ENCODE measurements around the gene ARL6.
A peak's percentile ranks its signal among the peaks of the same experiment; 100 is the strongest.

Gene ARL6

GRCh38 chr3:97815149-97815917 lies 50.8 kb downstream of the ARL6 start:
- no peaks in the 10 kb centered on the region for H3K36me3 ChIP-seq (ENCODE audit: insufficient read depth)
- no peak overlapping the region for H3K4me3 ChIP-seq (IDR thresholded peaks at IDR 0.05; ENCODE audit: insufficient read depth, low read depth, low read length)
- H4K20me1 ChIP-seq (ENCODE audit: insufficient read depth) = no peaks in the 10 kb centered on the region
- no peak for TF ChIP-seq CTCF (conservative IDR thresholded peaks at IDR 0.05; ENCODE audit: low read depth, low read length)
- H3K79me2 ChIP-seq (ENCODE audit: insufficient read depth, low read depth) = no peaks in the 10 kb centered on the region
- H3K27ac ChIP-seq = no peak overlapping the region
- no peak overlapping the region for H3K4me2 ChIP-seq
- no peak overlapping the region for H3K9ac ChIP-seq
- H3K27me3 ChIP-seq (ENCODE audit: insufficient read depth, low read depth) = no peaks in the 10 kb centered on the region
- H2AFZ ChIP-seq (ENCODE audit: low read depth) = no peak overlapping the region
- H3K4me1 ChIP-seq (ENCODE audit: low read depth, poor library complexity, severe bottlenecking) = peaks cover 2% of the 10 kb centered on the region

- no peak overlapping the region for H3K4me3 ChIP-seq (IDR thresholded peaks at IDR 0.05; ENCODE audit: insufficient read depth, low read depth, low read length)
- H3K27me3 ChIP-seq (ENCODE audit: insufficient read depth, low read depth) = no peaks in the 10 kb centered on the region
- H2AFZ ChIP-seq (ENCODE audit: low read depth) = no peak overlapping the region
- H3K4me2 ChIP-seq = no peak overlapping the region
- H3K79me2 ChIP-seq (ENCODE audit: insufficient read depth, low read depth) = no peaks in the 10 kb centered on the region
- no peak overlapping the region for H3K27ac ChIP-seq
- no peak overlapping the region for H3K9ac ChIP-seq
- TF ChIP-seq CTCF (conservative IDR thresholded peaks at IDR 0.05; ENCODE audit: low read depth, low read length) = no peak
- H3K4me1 ChIP-seq (ENCODE audit: low read depth, poor library complexity, severe bottlenecking) = peaks cover 8% of the 10 kb centered on the region
- H3K36me3 ChIP-seq (ENCODE audit: insufficient read depth) = no peaks in the 10 kb centered on the region
- no peaks in the 10 kb centered on the region for H4K20me1 ChIP-seq (ENCODE audit: insufficient read depth)
Measured at GRCh38 chr3:97816811-97817210, 52.3 kb downstream of the ARL6 start.

GRCh38 chr3:97817965-97818364 lies 53.4 kb downstream of the ARL6 start:
- Histone ChIP-seq H3K4me1 (ENCODE audit: low read depth, poor library complexity, severe bottlenecking) (peaks cover 12% of the 10 kb centered on the region), H4K20me1 (ENCODE audit: insufficient read depth) (no peaks in the 10 kb centered on the region), H3K27ac (no peak overlapping the region), H2AFZ (ENCODE audit: low read depth) (no peak overlapping the region), H3K4me3 (IDR thresholded peaks at IDR 0.05; ENCODE audit: insufficient read depth, low read depth, low read length) (no peak overlapping the region), H3K79me2 (ENCODE audit: insufficient read depth, low read depth) (no peaks in the 10 kb centered on the region), H3K27me3 (ENCODE audit: insufficient read depth, low read depth) (no peaks in the 10 kb centered on the region), H3K36me3 (ENCODE audit: insufficient read depth) (no peaks in the 10 kb centered on the region), H3K4me2 (no peak overlapping the region), H3K9ac (no peak overlapping the region)
- TF ChIP-seq CTCF (conservative IDR thresholded peaks at IDR 0.05; ENCODE audit: low read depth, low read length) = no peak

- Histone ChIP-seq H3K27me3 (ENCODE audit: insufficient read depth, low read depth) (no peaks in the 10 kb centered on the region), H3K27ac (peak overlapping the region; percentile 57; the same call in 1 of the 2 replicates), H3K4me1 (ENCODE audit: low read depth, poor library complexity, severe bottlenecking) (peaks cover 15% of the 10 kb centered on the region), H4K20me1 (ENCODE audit: insufficient read depth) (no peaks in the 10 kb centered on the region), H3K4me2 (peak overlapping the region; percentile 67), H3K36me3 (ENCODE audit: insufficient read depth) (no peaks in the 10 kb centered on the region), H3K9ac (peak overlapping the region; percentile 53; the same call in 1 of the 2 replicates), H3K79me2 (ENCODE audit: insufficient read depth, low read depth) (no peaks in the 10 kb centered on the region), H2AFZ (ENCODE audit: low read depth) (peak overlapping the region; percentile 99), H3K4me3 (IDR thresholded peaks at IDR 0.05; ENCODE audit: insufficient read depth, low read depth, low read length) (peak overlapping the region; percentile 87)
- TF ChIP-seq CTCF (conservative IDR thresholded peaks at IDR 0.05; ENCODE audit: low read depth, low read length) = no peak
Measured at GRCh38 chr3:97820780-97821179, 56.2 kb downstream of the ARL6 start.

All from KMS-11 (cell line).